Adrenal gland (tissue), 5 donors: ENCODE data around the gene ZNF692.

Source experiments
- POLR2A ChIP-seq, 2 donors: fragments of 450-650 bp; IDR thresholded peaks; one replicate each; pipeline ENCODE4 v1.6.1; 2017; ENCODE audit warnings: antibody characterized with exemption in 2 of 2, mild to moderate bottlenecking in 2 of 2, moderate library complexity in 1 of 2
- TF ChIP-seq, protein P1 (sequence below), 6 experiments: fragments of 450-650 bp in 4 of 6; fragments of 200-600 bp in 2 of 6; sonication (generic) in 1 of 6; IDR thresholded peaks; 1 replicate in 5 of 6; 2 replicates in 1 of 6; pipeline versions ENCODE4 v1.5.1 to v1.8.0; 2016 to 2021; ENCODE audit warnings: antibody characterized with exemption in 6 of 6, mild to moderate bottlenecking in 2 of 6, moderate library complexity in 1 of 6
- donor health status: DM: no; HTN: no; CAD: no.

DNA sequence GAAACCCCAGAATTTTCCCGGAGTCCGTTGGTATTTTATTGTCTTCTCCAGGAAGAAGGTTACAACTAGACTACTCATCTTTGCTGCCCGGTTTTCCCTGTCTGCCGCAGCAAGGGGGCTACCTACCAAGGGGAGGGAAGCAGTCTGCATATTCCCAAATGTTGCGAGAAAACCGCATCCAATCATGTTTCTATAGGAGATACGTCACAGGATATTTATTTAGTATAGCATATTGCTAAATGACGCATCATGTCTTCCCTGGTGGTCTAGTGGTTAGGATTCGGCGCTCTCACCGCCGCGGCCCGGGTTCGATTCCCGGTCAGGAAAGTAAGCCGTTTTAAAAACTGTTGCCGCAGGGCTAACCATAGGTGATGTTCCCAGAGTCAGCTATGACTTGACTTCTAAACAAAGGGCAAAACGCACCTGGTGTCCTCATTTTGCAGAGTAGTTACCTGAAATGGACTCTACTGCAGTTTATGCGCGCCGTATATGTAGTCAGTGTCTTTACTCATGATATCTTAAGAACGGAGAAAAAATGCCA is 15.2 kb upstream of the ZNF692 start:
- no peak for TF ChIP-seq POLR2A (IDR thresholded peaks at IDR 0.05)
- TF ChIP-seq, protein P1, sequence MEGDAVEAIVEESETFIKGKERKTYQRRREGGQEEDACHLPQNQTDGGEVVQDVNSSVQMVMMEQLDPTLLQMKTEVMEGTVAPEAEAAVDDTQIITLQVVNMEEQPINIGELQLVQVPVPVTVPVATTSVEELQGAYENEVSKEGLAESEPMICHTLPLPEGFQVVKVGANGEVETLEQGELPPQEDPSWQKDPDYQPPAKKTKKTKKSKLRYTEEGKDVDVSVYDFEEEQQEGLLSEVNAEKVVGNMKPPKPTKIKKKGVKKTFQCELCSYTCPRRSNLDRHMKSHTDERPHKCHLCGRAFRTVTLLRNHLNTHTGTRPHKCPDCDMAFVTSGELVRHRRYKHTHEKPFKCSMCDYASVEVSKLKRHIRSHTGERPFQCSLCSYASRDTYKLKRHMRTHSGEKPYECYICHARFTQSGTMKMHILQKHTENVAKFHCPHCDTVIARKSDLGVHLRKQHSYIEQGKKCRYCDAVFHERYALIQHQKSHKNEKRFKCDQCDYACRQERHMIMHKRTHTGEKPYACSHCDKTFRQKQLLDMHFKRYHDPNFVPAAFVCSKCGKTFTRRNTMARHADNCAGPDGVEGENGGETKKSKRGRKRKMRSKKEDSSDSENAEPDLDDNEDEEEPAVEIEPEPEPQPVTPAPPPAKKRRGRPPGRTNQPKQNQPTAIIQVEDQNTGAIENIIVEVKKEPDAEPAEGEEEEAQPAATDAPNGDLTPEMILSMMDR (IDR thresholded peaks at IDR 0.05): peak in 1 of 6 experiments; percentile 5
